ENCODE results near the gene C3orf22. TPM values are rescaled to one million over a fixed set of nuclear protein-coding genes. Genes with fewer than 3 reads are reported as not detected.

The C3orf22 gene
- polyA plus RNA-seq, 1 donor (not counting 4 experiments of a cell fraction or from before 2014, with no cell fraction given): not detected

- H3K4me1 ChIP-seq (ENCODE audit: control insufficient read depth, extremely low read depth, insufficient read depth, low read length): no peaks in the 10 kb centered on the region
- H3K79me2 ChIP-seq (ENCODE audit: control insufficient read depth, insufficient read depth, low read length): no peaks in the 10 kb centered on the region
- H3K9me3 ChIP-seq (ENCODE audit: control insufficient read depth, low read depth, low read length): no peaks in the 10 kb centered on the region
- no peaks in the 10 kb centered on the region for H3K9me1 ChIP-seq (ENCODE audit: control insufficient read depth, extremely low read depth, insufficient read depth, low read length)
- H3K4me2 ChIP-seq (ENCODE audit: control insufficient read depth, extremely low read depth, insufficient read depth, low read depth, low read length): no peak overlapping the region
- TF ChIP-seq EZH2 (IDR thresholded peaks at IDR 0.05; ENCODE audit: low read length): no peak
- TF ChIP-seq CTCF (optimal IDR thresholded peaks at IDR 0.05 in 1 of 3, IDR thresholded peaks at IDR 0.05 in 1 of 3, conservative IDR thresholded peaks at IDR 0.05 in 1 of 3; ENCODE audit: extremely low read depth in 1 of 3, insufficient read depth in 2 of 3, low read length in 3 of 3): no peak
- H4K20me1 ChIP-seq (ENCODE audit: control insufficient read depth, extremely low read depth, insufficient read depth, low read length): no peaks in the 10 kb centered on the region
- FAIRE-seq (no peak), DNase-seq (ENCODE audit: low read depth, low spot score) (no peak)
- no peak overlapping the region for H2AFZ ChIP-seq (ENCODE audit: control insufficient read depth, low read length)
- no peak overlapping the region for H3K9ac ChIP-seq (ENCODE audit: control insufficient read depth, extremely low read depth, insufficient read depth, low read length)
- peaks cover 12% of the 10 kb centered on the region for H3K27me3 ChIP-seq (ENCODE audit: control insufficient read depth, extremely low read depth, insufficient read depth, low read length)
- no peaks in the 10 kb centered on the region for H3K36me3 ChIP-seq (ENCODE audit: control insufficient read depth in 2 of 2, extremely low read depth in 1 of 2, insufficient read depth in 2 of 2, low read length in 2 of 2)
- dilution Hi-C loops (cut with MboI; ENCODE audit: extremely low pct_ligation_motif_present, low sequenced_read_pairs): no loop called here
- no peak overlapping the region for H3K4me3 ChIP-seq (ENCODE audit: control insufficient read depth in 2 of 3, extremely low read depth in 1 of 3, insufficient read depth in 2 of 3, low read depth in 1 of 3, low read length in 3 of 3)
- no peak overlapping the region for H3K27ac ChIP-seq (ENCODE audit: control insufficient read depth, insufficient read depth, low read length)
These were observed 25.2 kb downstream of the C3orf22 start for GRCh38 chr3:126533506-126533905.

- Histone ChIP-seq H3K4me1 (ENCODE audit: control insufficient read depth, extremely low read depth, insufficient read depth, low read length) (no peaks in the 10 kb centered on the region), H3K9ac (ENCODE audit: control insufficient read depth, extremely low read depth, insufficient read depth, low read length) (no peak overlapping the region), H3K9me3 (ENCODE audit: control insufficient read depth, low read depth, low read length) (no peaks in the 10 kb centered on the region), H3K36me3 (ENCODE audit: control insufficient read depth in 2 of 2, extremely low read depth in 1 of 2, insufficient read depth in 2 of 2, low read length in 2 of 2) (no peaks in the 10 kb centered on the region), H3K9me1 (ENCODE audit: control insufficient read depth, extremely low read depth, insufficient read depth, low read length) (no peaks in the 10 kb centered on the region), H2AFZ (ENCODE audit: control insufficient read depth, low read length) (no peak overlapping the region), H3K79me2 (ENCODE audit: control insufficient read depth, insufficient read depth, low read length) (no peaks in the 10 kb centered on the region), H3K27ac (ENCODE audit: control insufficient read depth, insufficient read depth, low read length) (no peak overlapping the region), H3K27me3 (ENCODE audit: control insufficient read depth, extremely low read depth, insufficient read depth, low read length) (peaks cover 9% of the 10 kb centered on the region), H4K20me1 (ENCODE audit: control insufficient read depth, extremely low read depth, insufficient read depth, low read length) (no peaks in the 10 kb centered on the region), H3K4me2 (ENCODE audit: control insufficient read depth, extremely low read depth, insufficient read depth, low read depth, low read length) (no peak overlapping the region), H3K4me3 (ENCODE audit: control insufficient read depth in 2 of 3, extremely low read depth in 1 of 3, insufficient read depth in 2 of 3, low read depth in 1 of 3, low read length in 3 of 3) (no peak overlapping the region)
- DNase-seq (ENCODE audit: low read depth, low spot score): no peak
- no peak for FAIRE-seq
- no peak for TF ChIP-seq CTCF (optimal IDR thresholded peaks at IDR 0.05 in 1 of 3, IDR thresholded peaks at IDR 0.05 in 1 of 3, conservative IDR thresholded peaks at IDR 0.05 in 1 of 3; ENCODE audit: extremely low read depth in 1 of 3, insufficient read depth in 2 of 3, low read length in 3 of 3)
- no peak for TF ChIP-seq EZH2 (IDR thresholded peaks at IDR 0.05; ENCODE audit: low read length)
- dilution Hi-C loops (cut with MboI; ENCODE audit: extremely low pct_ligation_motif_present, low sequenced_read_pairs): no loop called here
These were observed 27.7 kb downstream of the C3orf22 start for GRCh38 chr3:126531051-126531330.
